Transverse colon (tissue), 3 donors: ENCODE measurements around the gene WLS.

Experiments
- CTCF ChIP-seq, 5 experiments: fragments of 200-600 bp in 3 of 5; fragments of 450-650 bp in 2 of 5; sonication (generic) in 3 of 5; IDR thresholded peaks; 1 replicate in 2 of 5; 2 replicates in 3 of 5; pipeline ENCODE4 v1.5.1; 2016 to 2017; ENCODE audit warnings: antibody characterized with exemption in 5 of 5, inconsistent platforms in 3 of 5, mild to moderate bottlenecking in 2 of 5, moderate library complexity in 1 of 5
- POLR2A ChIP-seq: fragments of 450-650 bp; IDR thresholded peaks from one replicate; pipeline ENCODE4 v1.6.1; 2016; ENCODE audit warnings: antibody characterized with exemption, mild to moderate bottlenecking, moderate library complexity

GRCh38 chr1:68237040-68237439 lies 4.7 kb upstream of the WLS start:
- TF ChIP-seq POLR2A (no peak), CTCF (IDR thresholded peaks at IDR 0.05) (no peak)
